ENCODE results near the gene AASS. TPM values are rescaled to one million over a fixed set of nuclear protein-coding genes. Genes with fewer than 3 reads are reported as not detected.
A peak's percentile ranks its signal among the peaks of the same experiment; 100 is the strongest.

Gene AASS
- total and polyA plus RNA-seq, 2 experiments from 2014 or later, result 17.3 to 41.9 TPM

DNA sequence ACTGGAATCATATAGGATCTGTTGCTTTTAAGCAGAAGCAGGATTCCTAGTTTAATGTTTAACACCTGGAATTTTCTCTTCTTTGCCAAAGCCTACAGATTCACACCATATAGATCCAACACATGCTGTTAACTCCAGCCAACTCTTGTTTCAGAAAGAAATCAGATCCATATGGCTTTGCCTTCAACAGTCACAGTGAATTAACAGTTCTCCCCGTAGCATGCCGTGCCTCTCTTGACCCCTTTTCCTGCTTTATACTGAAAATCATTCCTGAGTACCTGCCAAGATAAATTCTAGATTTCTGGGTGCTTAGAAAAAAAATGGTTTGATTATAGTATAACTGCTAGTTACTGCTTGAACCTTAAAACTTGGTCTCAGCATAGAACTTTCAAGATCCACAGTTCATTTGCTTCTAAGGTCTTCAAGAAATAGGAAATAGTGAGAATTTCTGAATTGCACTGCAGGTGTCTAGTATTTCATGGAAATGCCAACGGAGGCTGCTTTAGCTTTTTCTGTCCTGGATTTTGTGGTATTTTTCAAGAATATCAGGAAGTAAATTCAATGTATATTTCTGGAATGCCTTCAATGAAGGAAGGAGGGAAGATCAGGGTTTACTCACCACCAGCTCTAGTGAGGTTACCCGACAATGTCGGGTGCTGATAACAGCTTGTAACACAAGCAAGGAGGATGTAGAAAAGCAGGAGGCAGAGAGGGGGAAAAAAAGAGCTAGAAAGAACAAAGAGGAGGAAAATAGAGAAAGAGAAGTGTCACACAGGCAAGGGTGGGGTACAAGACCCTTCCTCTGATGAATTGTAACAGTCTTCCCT lies 6.6 kb downstream of the AASS start:
- no peaks in the 10 kb centered on the region for H3K9me3 ChIP-seq (ENCODE audit: low read depth)
- H3K27me3 ChIP-seq, result no peaks in the 10 kb centered on the region
- no peak for DNase-seq (ENCODE audit: low spot score)
- peaks cover 16% of the 10 kb centered on the region for H4K20me1 ChIP-seq (ENCODE audit: insufficient read depth, poor library complexity, severe bottlenecking)
- no peaks in the 10 kb centered on the region for H3K9me2 ChIP-seq (replicated peaks; ENCODE audit: insufficient read depth)
- peaks cover 19% of the 10 kb centered on the region for H3K4me1 ChIP-seq (ENCODE audit: insufficient read depth)
- H3K27ac ChIP-seq, result no peak overlapping the region
- no peak overlapping the region for H2AFZ ChIP-seq
- H3K36me3 ChIP-seq (replicated peaks; ENCODE audit: insufficient read depth, low read depth), result no peaks in the 10 kb centered on the region
- no peak overlapping the region for H3K4me3 ChIP-seq
- peaks cover 81% of the 10 kb centered on the region for H3K79me2 ChIP-seq
- 40% methylated on average over 5 of the region's 5 CpGs for WGBS (ENCODE audit: low lambda C conversion rate, missing lambda C conversion rate)
- H3K4me2 ChIP-seq, result peak overlapping the region; percentile 68
- TF ChIP-seq EZH2phosphoT487 (IDR thresholded peaks at IDR 0.05; ENCODE audit: low read depth, severe bottlenecking, unreplicated experiment), result no peak
- TF ChIP-seq EZH2 (IDR thresholded peaks at IDR 0.05; ENCODE audit: borderline replicate concordance), result no peak
- TF ChIP-seq, protein P1, sequence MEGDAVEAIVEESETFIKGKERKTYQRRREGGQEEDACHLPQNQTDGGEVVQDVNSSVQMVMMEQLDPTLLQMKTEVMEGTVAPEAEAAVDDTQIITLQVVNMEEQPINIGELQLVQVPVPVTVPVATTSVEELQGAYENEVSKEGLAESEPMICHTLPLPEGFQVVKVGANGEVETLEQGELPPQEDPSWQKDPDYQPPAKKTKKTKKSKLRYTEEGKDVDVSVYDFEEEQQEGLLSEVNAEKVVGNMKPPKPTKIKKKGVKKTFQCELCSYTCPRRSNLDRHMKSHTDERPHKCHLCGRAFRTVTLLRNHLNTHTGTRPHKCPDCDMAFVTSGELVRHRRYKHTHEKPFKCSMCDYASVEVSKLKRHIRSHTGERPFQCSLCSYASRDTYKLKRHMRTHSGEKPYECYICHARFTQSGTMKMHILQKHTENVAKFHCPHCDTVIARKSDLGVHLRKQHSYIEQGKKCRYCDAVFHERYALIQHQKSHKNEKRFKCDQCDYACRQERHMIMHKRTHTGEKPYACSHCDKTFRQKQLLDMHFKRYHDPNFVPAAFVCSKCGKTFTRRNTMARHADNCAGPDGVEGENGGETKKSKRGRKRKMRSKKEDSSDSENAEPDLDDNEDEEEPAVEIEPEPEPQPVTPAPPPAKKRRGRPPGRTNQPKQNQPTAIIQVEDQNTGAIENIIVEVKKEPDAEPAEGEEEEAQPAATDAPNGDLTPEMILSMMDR (IDR thresholded peaks at IDR 0.05; ENCODE audit: poor library complexity), result no peak

- 88% methylated on average over 1 of the region's 1 CpG for WGBS (ENCODE audit: low lambda C conversion rate, missing lambda C conversion rate)
- DNase-seq (ENCODE audit: low spot score), result no peak
- H2AFZ ChIP-seq, result no peak overlapping the region
- H3K27me3 ChIP-seq, result no peaks in the 10 kb centered on the region
- H3K4me1 ChIP-seq (ENCODE audit: insufficient read depth), result peaks cover 16% of the 10 kb centered on the region
- H3K79me2 ChIP-seq, result peaks cover 74% of the 10 kb centered on the region
- no peak overlapping the region for H3K4me3 ChIP-seq
- no peaks in the 10 kb centered on the region for H3K9me3 ChIP-seq (ENCODE audit: low read depth)
- no peaks in the 10 kb centered on the region for H3K36me3 ChIP-seq (replicated peaks; ENCODE audit: insufficient read depth, low read depth)
- H3K27ac ChIP-seq, result no peak overlapping the region
- H3K4me2 ChIP-seq, result peak overlapping the region; percentile 68
- peaks cover 12% of the 10 kb centered on the region for H4K20me1 ChIP-seq (ENCODE audit: insufficient read depth, poor library complexity, severe bottlenecking)
- H3K9me2 ChIP-seq (replicated peaks; ENCODE audit: insufficient read depth), result no peaks in the 10 kb centered on the region
- TF ChIP-seq EZH2 (IDR thresholded peaks at IDR 0.05; ENCODE audit: borderline replicate concordance) (no peak), EZH2phosphoT487 (IDR thresholded peaks at IDR 0.05; ENCODE audit: low read depth, severe bottlenecking, unreplicated experiment) (no peak)
- TF ChIP-seq, protein P1 (IDR thresholded peaks at IDR 0.05; ENCODE audit: poor library complexity), result no peak
Observed at GRCh38 chr7:122136639-122137245, 7.3 kb downstream of the AASS start.

DNA sequence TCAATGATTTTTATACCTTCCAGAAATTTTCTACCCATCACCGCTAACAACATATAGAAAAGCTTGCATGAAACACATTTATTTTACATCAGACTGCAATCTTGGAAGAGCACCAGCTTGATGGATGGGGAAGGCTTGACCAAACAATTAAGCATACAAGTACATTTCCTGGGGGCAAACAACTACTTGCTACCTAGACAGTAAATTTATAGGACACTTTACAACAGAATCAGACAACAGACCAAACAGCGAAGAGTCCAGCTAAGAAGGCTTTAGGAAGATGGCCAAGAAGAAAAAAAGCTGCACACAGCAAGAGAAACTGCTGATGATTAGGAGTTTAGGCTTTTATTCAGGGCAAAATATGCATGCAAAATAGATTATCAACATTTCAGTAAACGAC lies 8.0 kb downstream of the AASS start:
- Histone ChIP-seq H3K36me3 (replicated peaks; ENCODE audit: insufficient read depth, low read depth) (no peaks in the 10 kb centered on the region), H3K4me2 (peak overlapping the region; percentile 68), H3K27ac (no peak overlapping the region), H3K27me3 (no peaks in the 10 kb centered on the region), H3K9me3 (ENCODE audit: low read depth) (no peaks in the 10 kb centered on the region), H3K9me2 (replicated peaks; ENCODE audit: insufficient read depth) (no peaks in the 10 kb centered on the region), H3K4me3 (no peak overlapping the region), H3K79me2 (peaks cover 67% of the 10 kb centered on the region), H2AFZ (no peak overlapping the region), H4K20me1 (ENCODE audit: insufficient read depth, poor library complexity, severe bottlenecking) (peaks cover 12% of the 10 kb centered on the region), H3K4me1 (ENCODE audit: insufficient read depth) (peaks cover 16% of the 10 kb centered on the region)
- 75% methylated on average over 3 of the region's 3 CpGs for WGBS (ENCODE audit: low lambda C conversion rate, missing lambda C conversion rate)
- TF ChIP-seq EZH2 (IDR thresholded peaks at IDR 0.05; ENCODE audit: borderline replicate concordance), result no peak
- TF ChIP-seq, protein P1 (IDR thresholded peaks at IDR 0.05; ENCODE audit: poor library complexity), result no peak
- TF ChIP-seq EZH2phosphoT487 (IDR thresholded peaks at IDR 0.05; ENCODE audit: low read depth, severe bottlenecking, unreplicated experiment), result no peak
- no peak for DNase-seq (ENCODE audit: low spot score)
